Smooth muscle cell (in vitro differentiated cells): Measurements from ENCODE around the gene MCTP1. TPM values are rescaled to one million over a fixed set of nuclear protein-coding genes. Genes with fewer than 3 reads are reported as not detected.

Source experiments
- DNase-seq: peaks from one replicate; lab custom pipeline; 2025; ENCODE audit not compliant: unreplicated experiment; lab: John Stamatoyannopoulos, UW
- H2AFZ ChIP-seq: fragments of 200-600 bp; sonication (generic); 2 replicates; pipeline ENCODE4 v1.6.0; 2016; ENCODE audit warnings: antibody characterized with exemption, low read depth, mild to moderate bottlenecking
- H3F3A ChIP-seq: fragments of 200-600 bp; sonication (generic); 2 replicates; pipeline ENCODE4 v1.6.0; 2017; ENCODE audit warnings: antibody characterized with exemption, low read depth
- H3K27ac ChIP-seq: fragments of 200-600 bp; sonication (generic); 2 replicates; pipeline ENCODE4 v1.5.1; 2016; ENCODE audit warnings: low read depth, mild to moderate bottlenecking
- H3K27me3 ChIP-seq: fragments of 200-600 bp; sonication (generic); 2 replicates; pipeline ENCODE4 v1.6.1; 2016; ENCODE audit warnings: low read depth, mild to moderate bottlenecking
- H3K36me3 ChIP-seq: fragments of 200-600 bp; sonication (generic); 2 replicates; pipeline ENCODE4 v1.5.1; 2016; ENCODE audit warnings: low read depth
- H3K4me1 ChIP-seq: fragments of 200-600 bp; sonication (generic); 2 replicates; pipeline ENCODE4 v1.5.1; 2016; ENCODE audit warnings: low read depth
- H3K4me2 ChIP-seq: fragments of 200-600 bp; sonication (generic); 2 replicates; pipeline ENCODE4 v1.6.0; 2016; ENCODE audit warnings: mild to moderate bottlenecking
- H3K4me3 ChIP-seq: fragments of 200-600 bp; sonication (generic); 2 replicates; pipeline ENCODE4 v1.5.1; 2016; ENCODE audit warnings: mild to moderate bottlenecking
- H3K79me2 ChIP-seq: fragments of 200-600 bp; sonication (generic); 2 replicates; pipeline ENCODE4 v1.6.0; 2016; ENCODE audit warnings: low read depth, mild to moderate bottlenecking
- H3K9ac ChIP-seq: fragments of 200-600 bp; sonication (generic); 2 replicates; pipeline ENCODE4 v1.6.0; 2016; ENCODE audit warnings: low read depth
- H3K9me3 ChIP-seq: fragments of 200-600 bp; sonication (generic); replicated peaks from 2 replicates; pipeline ENCODE4 v1.5.1; 2016; ENCODE audit warnings: low read depth
- H4K20me1 ChIP-seq: fragments of 200-600 bp; sonication (generic); 2 replicates; pipeline ENCODE4 v1.6.0; 2016; ENCODE audit warnings: low read depth
- CTCF ChIP-seq: fragments of 200-600 bp; sonication (generic); IDR thresholded peaks from 2 replicates; pipeline ENCODE4 v1.5.1; 2017; ENCODE audit warnings: borderline replicate concordance, mild to moderate bottlenecking, antibody characterized with exemption; ENCODE audit not compliant: insufficient read depth, poor library complexity, severe bottlenecking
- WGBS: methylation state at CpG from one replicate; pipeline ENCODE4 v1.1.7; 2016; ENCODE audit warnings: low lambda C conversion rate; 5-methylcytosine and 5-hydroxymethylcytosine counted together
- polyA plus RNA-seq: library from polyadenylated mRNA; unstranded; fragments of >200 nt; fragmentation: Nextera tagmentation; extraction: Ambion mirVana; gene quantifications from 2 replicates; pipeline ENCODE4 v1.2.1, GENCODE V29; 2016
- total RNA-seq: library from RNA; depleted of rRNA; stranded (reverse); fragments of >200 nt; gene quantifications from 2 replicates; pipeline ENCODE4 v1.2.3, GENCODE V29; 2014

The MCTP1 gene
- total and polyA plus RNA-seq, 2 experiments from 2014 or later, result 1.1 to 4.8 TPM

DNA sequence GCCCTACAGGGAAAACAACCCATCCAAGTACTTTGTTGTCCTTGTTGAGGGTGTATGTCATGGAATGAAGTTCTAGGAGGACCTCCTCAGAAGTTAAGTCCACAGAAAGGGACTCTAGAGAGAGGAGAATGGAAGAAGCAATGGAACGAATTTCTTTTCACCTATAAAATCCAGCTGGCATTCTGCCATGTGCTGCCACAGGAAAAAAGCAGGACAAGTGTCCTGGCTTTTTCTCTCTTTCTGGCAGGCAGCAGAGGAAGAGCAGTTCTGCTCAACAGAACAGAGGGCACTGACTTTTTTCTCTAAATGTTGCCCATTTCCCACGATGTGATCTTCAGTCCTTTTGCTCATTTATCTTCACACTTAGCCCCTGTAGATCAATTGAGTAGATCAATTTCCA is 240.8 kb downstream of the MCTP1 start:
- H3K4me2 ChIP-seq, result no peak overlapping the region
- H3K79me2 ChIP-seq, result no peaks in the 10 kb centered on the region
- H3K9ac ChIP-seq, result no peak overlapping the region
- H4K20me1 ChIP-seq, result no peaks in the 10 kb centered on the region
- H3K36me3 ChIP-seq, result no peaks in the 10 kb centered on the region
- 82% methylated on average over 2 of the region's 2 CpGs for WGBS
- H2AFZ ChIP-seq, result no peak overlapping the region
- no peak overlapping the region for H3K27ac ChIP-seq
- no peaks in the 10 kb centered on the region for H3K4me1 ChIP-seq
- DNase-seq, result no peak
- no peaks in the 10 kb centered on the region for H3F3A ChIP-seq
- no peak for TF ChIP-seq CTCF
- H3K9me3 ChIP-seq, result no peaks in the 10 kb centered on the region
- no peak overlapping the region for H3K4me3 ChIP-seq
- H3K27me3 ChIP-seq, result no peaks in the 10 kb centered on the region

DNA sequence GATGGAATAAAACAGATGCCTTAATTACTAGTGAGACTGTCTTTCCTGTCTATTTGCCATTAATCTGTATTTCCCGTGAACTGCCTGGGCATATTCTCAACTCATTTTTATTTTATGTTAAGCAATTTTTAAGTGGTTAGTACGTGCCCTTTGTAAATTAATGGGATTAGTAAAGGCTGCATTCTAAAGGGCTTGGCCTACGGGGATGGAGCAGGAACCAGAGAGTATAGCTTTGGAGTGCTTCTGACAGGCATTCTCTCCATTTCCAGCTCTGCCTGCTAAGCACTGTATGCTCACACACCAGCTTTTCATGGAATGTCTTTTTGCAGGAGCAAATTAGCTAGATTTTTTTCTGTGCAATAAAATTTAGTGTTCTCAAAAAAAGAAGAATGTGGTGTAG is 241.2 kb downstream of the MCTP1 start:
- no peaks in the 10 kb centered on the region for H3K36me3 ChIP-seq
- no peaks in the 10 kb centered on the region for H3F3A ChIP-seq
- no peak overlapping the region for H3K4me3 ChIP-seq
- DNase-seq, result no peak
- no peaks in the 10 kb centered on the region for H3K79me2 ChIP-seq
- H2AFZ ChIP-seq, result no peak overlapping the region
- no peaks in the 10 kb centered on the region for H4K20me1 ChIP-seq
- H3K27ac ChIP-seq, result no peak overlapping the region
- WGBS, result 79% methylated on average over 3 of the region's 3 CpGs
- no peak overlapping the region for H3K4me2 ChIP-seq
- TF ChIP-seq CTCF, result no peak
- H3K4me1 ChIP-seq, result no peaks in the 10 kb centered on the region
- no peak overlapping the region for H3K9ac ChIP-seq
- H3K27me3 ChIP-seq, result no peaks in the 10 kb centered on the region
- no peaks in the 10 kb centered on the region for H3K9me3 ChIP-seq

DNA sequence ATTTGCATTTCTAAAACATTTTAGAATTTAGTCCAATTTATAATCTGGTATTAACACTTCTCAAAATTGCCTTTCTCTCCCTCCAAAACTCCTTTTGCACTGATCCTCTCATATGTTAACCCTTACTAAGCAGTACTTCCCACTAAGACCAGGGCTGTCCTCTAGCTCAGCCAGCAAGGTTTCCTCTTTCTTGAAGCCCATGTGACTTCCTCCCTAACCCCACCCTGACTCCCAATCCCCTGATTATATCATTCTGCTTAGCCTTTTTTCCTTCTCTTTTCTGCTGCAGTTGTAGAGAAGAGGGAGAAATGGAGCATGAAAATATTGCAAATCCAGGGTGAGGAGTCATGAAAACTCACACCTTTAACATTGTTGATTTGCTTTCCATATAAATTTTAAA is 241.7 kb downstream of the MCTP1 start:
- no peaks in the 10 kb centered on the region for H3F3A ChIP-seq

GRCh38 chr5:95042037-95042436 is 242.9 kb downstream of the MCTP1 start:
- no peak for DNase-seq
- WGBS, result 90% methylated on average over 4 of the region's 4 CpGs
- H3K9me3 ChIP-seq, result no peaks in the 10 kb centered on the region
- no peaks in the 10 kb centered on the region for H3K27me3 ChIP-seq
- no peaks in the 10 kb centered on the region for H3F3A ChIP-seq
- TF ChIP-seq CTCF, result no peak
- H3K79me2 ChIP-seq, result no peaks in the 10 kb centered on the region
- H4K20me1 ChIP-seq, result no peaks in the 10 kb centered on the region
- no peak overlapping the region for H3K4me2 ChIP-seq
- H3K36me3 ChIP-seq, result no peaks in the 10 kb centered on the region
- no peak overlapping the region for H2AFZ ChIP-seq
- no peak overlapping the region for H3K27ac ChIP-seq
- no peaks in the 10 kb centered on the region for H3K4me1 ChIP-seq
- no peak overlapping the region for H3K9ac ChIP-seq
- no peak overlapping the region for H3K4me3 ChIP-seq

More for the DNA sequence above, 241.7 kb downstream of the MCTP1 start:
- no peak overlapping the region for H2AFZ ChIP-seq
- H4K20me1 ChIP-seq, result no peaks in the 10 kb centered on the region
- no peak overlapping the region for H3K4me3 ChIP-seq
- no peak overlapping the region for H3K27ac ChIP-seq
- no peaks in the 10 kb centered on the region for H3K4me1 ChIP-seq
- H3K9ac ChIP-seq, result no peak overlapping the region
- no peak for DNase-seq
- TF ChIP-seq CTCF, result no peak
- no peak overlapping the region for H3K4me2 ChIP-seq
- no peaks in the 10 kb centered on the region for H3K36me3 ChIP-seq
- no peaks in the 10 kb centered on the region for H3K79me2 ChIP-seq
- no peaks in the 10 kb centered on the region for H3K9me3 ChIP-seq
- H3K27me3 ChIP-seq, result no peaks in the 10 kb centered on the region
